Activated T-helper 1 cell treated with Interleukin-2 at 50 U/mL for 16 hours (primary cell): Measurements from ENCODE around the gene COMMD1.
"Not testable (repeated sequence)": the region's sequence is repeated elsewhere in the genome, so short reads cannot be mapped to it uniquely, and the experiment has no call there.

Experiments
- DNase-seq: peaks from one replicate; pipeline ENCODE4 v3.0.0-alpha.2; 2020; ENCODE audit warnings: low read depth

The COMMD1 gene

GRCh38 chr2:62030902-62031301 lies 125.4 kb downstream of the COMMD1 start:
- no peak for DNase-seq

GRCh38 chr2:62032096-62032495 lies 126.6 kb downstream of the COMMD1 start:
- DNase-seq: no peak

- DNase-seq: no peak
Measured at GRCh38 chr2:62034715-62035114, 129.2 kb downstream of the COMMD1 start.

- DNase-seq: no peak
Measured at GRCh38 chr2:62036229-62036628, 130.8 kb downstream of the COMMD1 start.

GRCh38 chr2:62036761-62037250 lies 131.3 kb downstream of the COMMD1 start:
- no peak for DNase-seq

GRCh38 chr2:62038975-62039771 lies 133.7 kb downstream of the COMMD1 start:
- no peak for DNase-seq

GRCh38 chr2:62040926-62041325 lies 135.5 kb downstream of the COMMD1 start:
- DNase-seq: no peak

- not testable (repeated sequence) for DNase-seq
Measured at GRCh38 chr2:62041701-62042385, 136.4 kb downstream of the COMMD1 start.

- no peak for DNase-seq
Measured at GRCh38 chr2:62042400-62042799, 136.9 kb downstream of the COMMD1 start.

- no peak for DNase-seq
Measured at GRCh38 chr2:62042944-62043343, 137.5 kb downstream of the COMMD1 start.

- DNase-seq: no peak
Measured at GRCh38 chr2:62045017-62045543, 139.6 kb downstream of the COMMD1 start.

- no peak for DNase-seq
Measured at GRCh38 chr2:62046141-62046540, 140.7 kb downstream of the COMMD1 start.

- DNase-seq: no peak
Measured at GRCh38 chr2:62050456-62051045, 145.1 kb downstream of the COMMD1 start.

GRCh38 chr2:62054029-62054791 lies 148.7 kb downstream of the COMMD1 start:
- DNase-seq: no peak

- no peak for DNase-seq
Measured at GRCh38 chr2:62054916-62055450, 149.5 kb downstream of the COMMD1 start.

GRCh38 chr2:62055724-62056336 lies 150.4 kb downstream of the COMMD1 start:
- no peak for DNase-seq

- DNase-seq: no peak
Measured at GRCh38 chr2:62056341-62056740, 150.9 kb downstream of the COMMD1 start.

GRCh38 chr2:62065243-62065642 lies 159.8 kb downstream of the COMMD1 start:
- DNase-seq: no peak

GRCh38 chr2:62071126-62071598 lies 165.7 kb downstream of the COMMD1 start:
- DNase-seq: no peak

- no peak for DNase-seq
Measured at GRCh38 chr2:62071760-62072680, 166.5 kb downstream of the COMMD1 start.
